HG03064 (cell line): Measurements from ENCODE around the gene FAM110D.
A peak's percentile ranks its signal among the peaks of the same experiment; 100 is the strongest.

Experiments used
- ATAC-seq: cut with Tn5 transposase; IDR thresholded peaks from one replicate; pipeline ENCODE4 v1.9.1; 2021; ENCODE audit warnings: low read depth; ENCODE audit not compliant: unreplicated experiment

FAM110D gene

DNA sequence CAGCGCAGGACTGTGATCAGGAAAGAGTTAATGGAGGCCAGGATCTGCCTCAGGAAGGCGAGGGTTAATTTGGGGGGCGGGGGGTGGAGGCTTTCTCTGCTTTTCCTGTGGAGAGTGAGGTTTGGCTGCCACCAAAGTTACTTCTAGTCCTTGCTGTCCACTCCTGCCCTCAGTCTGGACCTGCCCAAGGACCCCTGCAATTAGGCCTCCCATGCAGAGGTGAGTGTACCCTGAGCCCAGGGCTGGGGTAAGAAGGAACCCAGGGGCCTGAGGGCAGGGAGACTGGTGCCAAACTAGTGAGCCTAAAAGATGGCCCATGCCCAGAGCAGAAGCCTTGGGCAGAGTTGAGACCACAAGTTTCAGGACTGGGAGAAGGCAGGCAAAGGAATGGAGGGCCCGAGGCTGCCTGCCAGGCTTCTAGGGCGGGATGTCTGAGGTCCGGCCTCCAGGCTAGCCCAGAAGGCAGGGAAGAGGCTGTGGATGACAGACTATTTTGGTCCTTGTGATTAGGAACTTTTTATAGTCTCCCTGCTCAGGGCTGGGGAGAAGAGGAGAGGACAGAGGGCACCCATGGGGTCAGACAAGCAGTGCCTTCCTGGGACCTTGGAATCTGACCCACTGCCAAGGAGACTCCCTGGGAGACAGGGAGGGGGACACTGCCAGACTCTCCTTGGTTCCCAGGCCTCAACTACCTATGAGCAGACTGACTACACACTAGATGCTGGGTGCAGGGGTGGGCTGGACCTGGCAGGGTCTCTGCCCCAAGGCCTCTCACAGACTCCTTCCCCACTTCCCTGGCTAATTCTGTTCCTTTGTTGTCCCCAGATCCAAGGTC lies at the start of gene FAM110D:
Gene FAM110D (plus strand): TSS at position 172 of the 835 bp plus-strand sequence. CDS start 2,213 bp downstream, outside the sequence.
- ATAC-seq: no peak

DNA sequence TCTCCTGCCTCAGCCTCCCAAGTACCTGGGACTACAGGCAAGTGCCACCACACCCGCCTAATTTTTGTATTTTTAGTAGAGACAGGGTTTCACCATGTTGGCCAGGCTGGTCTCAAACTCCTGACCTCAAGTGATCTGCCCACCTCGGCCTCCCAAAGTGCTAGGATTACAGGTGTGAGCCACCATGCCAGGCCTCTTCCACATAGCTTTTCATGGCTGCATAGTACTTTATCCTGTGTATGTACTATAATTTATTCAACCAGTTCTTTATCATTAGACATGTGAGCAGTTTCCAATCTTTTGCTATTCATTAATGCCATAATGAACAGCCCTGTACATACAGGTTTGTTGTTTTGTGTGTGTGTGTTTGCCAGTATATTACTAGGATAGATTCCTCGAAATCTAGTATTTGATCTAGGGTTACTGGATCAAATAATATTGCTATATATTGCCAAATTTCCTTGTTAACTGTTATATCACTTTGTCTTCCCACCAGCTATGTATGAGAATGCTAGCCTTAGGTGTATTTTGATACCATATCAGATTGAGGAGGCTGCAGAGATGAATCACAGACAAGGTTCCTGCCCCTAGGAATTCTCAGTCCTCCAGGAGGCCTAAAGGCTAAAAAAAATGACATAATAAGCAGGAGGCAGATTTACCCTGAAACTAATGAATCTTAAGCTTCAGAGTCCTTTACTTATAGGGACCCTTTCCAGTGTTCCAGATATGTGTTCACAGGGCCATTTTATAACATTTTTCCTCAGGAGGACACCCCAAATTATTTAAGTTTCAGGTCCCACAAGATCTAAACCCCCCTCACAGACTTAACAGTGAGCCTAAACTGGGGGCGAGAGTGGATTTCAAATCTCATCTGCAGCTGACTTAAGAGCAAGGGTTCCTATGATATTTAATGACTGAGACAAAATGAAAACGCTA lies 49.4 kb upstream of the FAM110D start:
- no peak for ATAC-seq

DNA sequence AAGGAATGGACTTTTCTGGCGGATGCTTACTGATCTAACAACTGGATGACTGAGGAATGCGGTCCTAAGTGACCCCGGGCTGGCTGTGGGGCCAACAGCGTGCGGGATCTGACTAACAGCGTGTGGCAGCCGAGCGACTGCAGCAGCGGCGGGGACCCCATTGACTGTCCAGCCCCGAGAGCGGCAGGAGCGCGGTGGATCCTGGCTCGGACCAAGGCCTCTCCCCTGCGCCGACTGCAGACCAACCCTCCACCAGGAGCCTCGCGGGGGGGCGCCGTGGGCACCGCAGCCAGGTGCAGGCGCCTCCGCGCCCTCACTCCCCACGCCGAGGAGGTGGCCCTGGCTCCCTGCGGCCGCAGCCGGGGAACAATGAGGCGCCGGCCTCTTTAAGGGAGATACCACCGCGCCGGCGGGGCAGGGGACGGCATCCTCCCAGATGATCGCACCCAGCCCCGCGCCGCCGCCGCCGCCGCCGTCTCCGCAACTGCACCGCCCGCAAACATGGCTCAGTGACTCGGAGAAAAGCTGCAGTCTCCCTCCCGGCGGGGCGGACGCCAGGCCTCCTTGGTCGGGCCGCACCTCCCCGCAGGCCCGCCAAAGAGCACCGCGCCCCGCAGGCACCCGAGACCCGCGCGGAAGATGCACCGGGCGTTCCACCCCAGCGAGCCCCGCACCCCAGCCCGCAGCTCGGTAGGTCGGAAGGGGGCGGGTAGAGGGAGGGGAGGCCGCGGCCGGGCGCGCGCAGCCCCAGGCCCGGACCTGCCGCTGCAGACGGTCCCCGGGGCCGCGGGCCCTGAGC lies 47.9 kb upstream of the FAM110D start:
- peak; percentile 35 for ATAC-seq

DNA sequence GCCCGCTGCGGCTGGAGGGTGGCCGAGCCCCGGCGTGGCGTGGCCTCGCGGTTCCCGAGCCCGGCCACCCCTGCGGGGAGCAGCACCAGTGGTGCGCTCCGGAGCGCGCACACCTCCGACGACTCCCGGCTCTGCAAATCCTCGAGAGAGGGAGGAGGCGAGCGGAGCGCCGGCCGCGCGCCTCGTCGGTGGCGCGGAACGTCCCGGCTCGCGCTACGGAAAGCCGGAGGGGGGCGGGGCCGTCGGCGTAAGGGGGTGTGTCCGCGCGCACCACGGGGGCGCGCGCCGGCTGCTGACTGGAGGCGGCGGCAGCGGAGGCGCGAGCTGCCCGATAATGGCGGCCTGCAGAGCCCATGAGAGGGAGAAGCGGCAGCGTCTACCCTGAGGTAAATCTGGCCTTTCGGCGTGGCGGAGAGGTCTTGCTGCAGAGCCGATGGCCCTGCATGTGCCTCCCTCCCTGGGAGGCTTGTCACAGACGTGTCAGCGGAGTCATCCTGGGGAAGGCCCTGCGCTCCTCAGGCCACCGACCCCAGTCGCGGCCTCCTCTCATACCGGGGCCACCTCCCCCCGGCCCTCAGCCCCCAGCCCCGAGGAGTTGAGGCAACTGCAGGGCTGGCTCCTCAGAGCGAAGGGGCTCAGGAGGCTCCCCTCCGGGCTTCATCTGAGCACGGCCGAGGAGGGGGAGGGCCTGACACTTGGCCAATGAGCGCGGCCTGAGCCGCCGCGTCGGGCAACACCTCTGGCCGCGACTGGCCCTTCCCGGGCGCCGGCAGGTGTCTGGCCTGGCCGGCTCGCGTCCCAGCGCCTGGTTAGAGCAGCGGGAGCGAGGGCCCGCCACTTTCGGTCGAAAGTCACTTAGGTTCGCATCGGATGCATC lies 47.1 kb upstream of the FAM110D start, which contains the start of gene PDIK1L:
Gene PDIK1L (plus strand): TSS at position 295 of the 877 bp plus-strand sequence. CDS start 2,485 bp downstream, outside the sequence.
- ATAC-seq: peak; percentile 68

DNA sequence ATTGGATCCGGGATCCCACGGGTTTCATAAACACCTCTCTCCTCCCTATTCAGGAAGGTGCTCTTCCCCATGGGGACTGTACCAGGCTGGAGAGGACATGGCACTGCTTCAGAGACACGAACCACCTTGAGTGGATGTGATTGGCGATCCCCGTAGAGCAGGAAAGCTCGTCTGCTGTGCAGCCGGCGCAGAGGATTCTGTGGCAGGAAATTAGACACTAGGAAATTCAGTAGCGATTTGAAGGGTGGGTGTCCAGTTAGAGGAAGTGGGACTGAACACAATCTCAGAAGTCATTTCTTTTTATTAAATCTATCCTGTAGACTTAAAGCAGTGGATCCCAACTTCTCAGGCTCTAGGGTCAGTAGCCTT lies 46.5 kb upstream of the FAM110D start:
- peak; percentile 5 for ATAC-seq

DNA sequence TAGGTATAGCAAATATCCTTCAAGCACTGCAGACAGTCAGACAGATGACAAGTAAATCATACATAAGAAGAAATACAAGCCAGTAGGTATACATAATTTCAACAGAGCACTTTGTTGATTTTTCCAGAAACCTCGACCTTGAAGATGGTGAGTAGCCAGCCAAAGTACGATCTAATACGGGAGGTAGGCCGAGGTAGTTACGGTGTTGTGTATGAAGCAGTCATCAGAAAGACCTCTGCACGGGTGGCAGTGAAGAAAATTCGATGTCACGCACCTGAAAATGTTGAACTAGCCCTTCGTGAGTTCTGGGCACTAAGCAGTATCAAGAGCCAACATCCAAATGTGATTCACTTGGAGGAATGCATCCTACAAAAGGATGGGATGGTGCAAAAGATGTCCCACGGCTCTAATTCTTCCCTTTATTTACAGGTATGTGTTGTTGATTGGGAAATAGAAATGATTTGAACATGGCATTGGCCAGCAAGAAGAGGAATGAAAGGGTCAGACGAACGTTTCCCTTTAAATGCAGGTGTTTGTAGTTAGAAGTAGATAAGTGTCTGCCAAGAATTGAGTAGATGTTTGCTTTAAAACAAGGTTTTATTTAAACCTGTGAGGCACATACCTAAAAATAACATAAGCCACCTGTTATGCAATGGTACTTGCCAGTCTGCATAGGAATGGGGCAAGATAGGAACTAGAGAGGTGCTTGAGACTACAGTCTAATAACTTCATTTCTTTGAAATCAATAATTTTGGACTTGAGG lies 44.5 kb upstream of the FAM110D start:
- no peak for ATAC-seq

DNA sequence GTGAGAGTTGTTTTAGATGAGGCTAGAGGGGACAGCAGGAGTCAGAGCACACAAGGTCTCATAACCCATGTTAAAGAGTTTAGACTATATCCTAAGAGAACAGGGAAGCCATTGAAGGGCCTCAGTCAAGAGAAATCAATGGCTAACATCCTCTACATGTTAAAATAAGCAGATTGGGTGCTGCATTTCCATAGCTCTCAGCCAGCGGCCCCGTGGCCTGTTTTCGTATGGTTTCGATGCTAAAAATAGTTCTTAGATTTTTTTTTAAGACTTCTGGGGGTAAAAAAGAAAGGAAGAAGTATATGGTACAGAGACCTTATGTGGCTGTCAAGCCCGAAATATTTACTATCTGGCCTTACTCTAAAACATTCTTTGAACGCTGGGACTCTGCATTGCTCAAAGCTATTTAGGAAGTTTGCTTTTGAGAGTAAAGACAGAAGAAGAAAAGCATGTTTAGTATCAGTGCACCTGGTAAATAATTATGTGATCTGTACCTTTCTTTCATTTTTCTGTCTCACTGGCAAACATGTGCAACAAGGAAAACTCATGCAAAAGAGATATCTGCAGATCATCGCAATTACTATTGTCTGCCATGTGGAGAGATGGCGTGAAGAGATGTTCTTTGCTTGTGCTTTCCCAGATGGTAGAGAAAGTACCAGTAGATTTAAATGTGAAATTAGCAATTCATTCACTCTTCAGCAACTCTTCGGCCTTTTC lies 38.8 kb upstream of the FAM110D start:
- ATAC-seq: no peak

DNA sequence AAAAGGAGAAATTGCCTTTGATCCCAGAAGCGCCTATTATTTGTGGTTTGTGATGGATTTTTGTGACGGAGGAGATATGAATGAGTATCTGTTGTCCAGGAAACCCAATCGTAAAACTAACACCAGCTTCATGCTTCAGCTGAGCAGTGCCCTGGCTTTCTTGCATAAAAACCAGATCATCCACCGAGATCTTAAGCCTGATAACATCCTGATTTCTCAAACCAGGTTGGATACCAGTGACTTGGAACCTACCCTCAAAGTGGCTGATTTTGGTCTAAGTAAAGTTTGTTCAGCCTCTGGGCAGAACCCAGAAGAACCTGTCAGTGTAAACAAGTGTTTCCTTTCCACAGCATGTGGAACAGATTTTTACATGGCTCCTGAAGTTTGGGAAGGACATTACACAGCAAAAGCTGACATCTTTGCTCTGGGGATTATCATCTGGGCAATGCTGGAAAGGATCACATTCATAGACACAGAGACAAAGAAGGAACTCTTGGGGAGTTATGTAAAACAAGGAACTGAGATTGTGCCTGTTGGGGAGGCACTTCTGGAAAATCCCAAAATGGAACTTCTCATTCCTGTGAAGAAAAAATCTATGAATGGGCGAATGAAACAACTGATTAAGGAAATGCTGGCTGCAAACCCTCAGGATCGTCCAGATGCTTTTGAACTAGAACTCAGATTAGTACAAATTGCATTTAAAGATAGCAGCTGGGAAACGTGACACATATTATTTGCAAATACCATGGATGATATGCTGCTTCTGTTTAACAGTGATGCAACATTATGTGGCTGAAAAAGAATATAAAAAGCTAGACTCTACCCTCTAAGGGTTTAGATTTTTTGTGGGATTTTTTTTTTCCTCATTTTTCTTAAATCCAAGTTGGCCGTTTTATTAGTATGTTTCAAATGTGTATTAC lies 36.8 kb upstream of the FAM110D start:
- ATAC-seq: no peak

DNA sequence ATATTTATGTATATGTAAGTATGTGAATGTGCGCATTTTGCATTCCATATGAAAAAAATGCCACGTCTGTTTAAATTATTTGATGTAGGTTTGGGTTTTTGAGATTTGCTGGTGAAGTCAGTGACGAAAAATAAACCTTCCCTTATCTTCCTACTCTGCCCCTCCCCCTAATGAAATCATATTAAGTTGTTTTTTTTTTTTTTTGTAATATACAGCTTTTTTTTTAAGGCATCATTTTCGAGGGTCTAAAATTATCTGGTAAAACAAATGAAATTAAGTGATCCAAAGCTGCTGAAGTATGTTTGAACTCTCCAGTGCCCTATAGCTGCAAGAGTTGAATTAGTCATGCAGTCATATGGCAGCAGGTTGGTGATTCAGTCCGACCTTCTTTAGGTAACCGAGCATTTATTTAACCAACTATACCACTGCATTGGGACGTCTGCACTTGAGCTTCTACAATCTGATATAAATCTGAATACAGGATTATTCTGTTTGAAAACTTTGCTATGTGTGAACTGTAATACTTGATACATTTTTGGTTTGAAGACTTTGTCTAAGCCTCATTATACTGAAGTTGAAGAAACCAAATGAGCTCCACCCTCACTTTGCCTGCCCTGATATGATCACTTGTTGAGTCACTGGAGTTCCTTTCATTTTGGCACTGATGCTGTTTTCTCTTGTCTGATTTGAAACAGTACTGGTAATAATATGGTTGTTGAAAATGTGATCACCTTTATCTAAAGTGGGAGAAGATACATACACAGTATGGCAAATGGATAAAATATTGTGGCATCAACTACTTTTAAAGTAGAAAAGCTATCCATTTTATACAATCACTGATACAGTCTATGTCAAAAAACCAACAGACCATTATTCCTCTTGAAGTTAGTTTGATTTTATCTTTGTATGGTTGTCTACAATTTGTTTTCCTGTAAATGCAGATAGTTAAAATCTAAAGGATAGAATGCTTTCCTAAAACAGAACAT lies 35.6 kb upstream of the FAM110D start:
- no peak for ATAC-seq

DNA sequence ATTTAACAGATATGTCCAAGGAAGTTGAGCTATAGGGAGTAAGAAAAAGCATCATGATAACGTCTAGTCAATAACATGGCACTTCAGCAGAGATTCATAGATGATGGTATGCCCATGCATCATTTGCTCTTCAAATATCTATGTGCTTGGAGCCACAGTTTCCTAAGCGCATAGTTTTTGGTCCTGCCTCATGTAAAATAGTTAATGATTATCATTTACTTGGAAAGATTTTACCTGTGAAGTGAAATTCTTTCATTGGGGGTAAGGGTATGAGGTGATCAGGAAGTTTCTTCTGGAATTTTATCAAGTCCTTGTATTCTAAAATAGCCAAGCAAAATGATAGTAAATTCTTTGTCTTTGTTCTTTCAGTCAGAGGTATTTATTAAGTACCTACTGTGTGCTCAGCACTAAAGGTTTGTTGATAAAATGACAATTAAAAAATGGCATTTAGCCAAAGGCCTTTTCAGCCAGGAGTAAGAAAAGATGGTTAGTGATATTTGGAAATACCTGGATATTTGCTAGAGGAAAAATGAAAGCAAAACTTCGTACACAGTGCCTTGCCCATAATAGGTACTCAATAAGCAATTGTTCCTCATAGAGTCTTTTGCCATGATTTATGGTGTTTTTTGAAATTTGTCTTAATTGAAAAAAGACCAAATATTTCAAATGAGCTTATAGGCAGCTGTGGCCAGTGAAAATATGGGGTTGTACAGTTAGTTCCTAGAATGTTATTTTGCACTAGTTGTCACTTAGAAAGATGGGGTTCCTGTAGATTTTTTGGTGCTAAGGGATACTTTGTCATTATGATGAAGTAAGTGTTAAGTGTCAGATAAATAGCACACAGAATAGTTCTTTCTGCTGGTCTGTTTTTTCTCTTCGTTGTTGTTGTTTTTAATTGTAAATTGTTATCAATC lies 34.2 kb upstream of the FAM110D start:
- ATAC-seq: no peak

DNA sequence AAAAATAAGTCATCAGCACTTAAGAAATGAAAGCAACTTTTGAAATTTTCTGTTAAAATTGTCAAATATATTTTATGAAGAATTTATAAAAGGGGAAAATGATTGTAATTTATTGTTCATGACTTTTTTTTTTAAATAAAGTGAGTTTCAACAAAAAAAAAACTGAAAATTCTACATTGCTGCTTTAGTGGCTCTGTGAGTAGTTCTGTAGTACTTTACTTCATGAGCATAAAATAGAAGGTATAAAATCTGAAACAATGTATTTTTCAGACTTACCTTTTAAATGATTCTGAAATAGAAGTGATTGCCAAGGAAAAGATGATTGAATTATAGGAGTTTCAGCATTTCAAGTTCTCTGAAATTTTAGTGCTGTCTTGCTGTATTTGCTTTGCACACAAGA lies 33.5 kb upstream of the FAM110D start:
- no peak for ATAC-seq

DNA sequence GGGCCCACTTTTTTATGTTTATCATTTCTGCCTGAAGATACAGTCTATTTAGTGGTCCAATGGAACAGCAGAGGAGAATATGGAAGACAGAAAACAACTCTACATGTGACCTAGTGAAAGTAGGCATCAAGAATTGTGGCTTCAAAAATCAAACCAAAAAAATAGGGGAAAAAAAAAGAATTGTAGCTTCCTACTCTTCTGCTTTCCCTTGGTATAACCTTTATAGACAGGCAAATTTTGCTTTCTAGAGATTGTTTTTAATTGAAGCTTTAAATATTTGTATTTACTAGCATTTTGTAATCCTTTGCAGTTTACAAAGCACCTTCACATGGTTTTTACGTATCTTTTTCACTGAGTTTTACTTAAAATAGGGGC lies 32.9 kb upstream of the FAM110D start:
- no peak for ATAC-seq

DNA sequence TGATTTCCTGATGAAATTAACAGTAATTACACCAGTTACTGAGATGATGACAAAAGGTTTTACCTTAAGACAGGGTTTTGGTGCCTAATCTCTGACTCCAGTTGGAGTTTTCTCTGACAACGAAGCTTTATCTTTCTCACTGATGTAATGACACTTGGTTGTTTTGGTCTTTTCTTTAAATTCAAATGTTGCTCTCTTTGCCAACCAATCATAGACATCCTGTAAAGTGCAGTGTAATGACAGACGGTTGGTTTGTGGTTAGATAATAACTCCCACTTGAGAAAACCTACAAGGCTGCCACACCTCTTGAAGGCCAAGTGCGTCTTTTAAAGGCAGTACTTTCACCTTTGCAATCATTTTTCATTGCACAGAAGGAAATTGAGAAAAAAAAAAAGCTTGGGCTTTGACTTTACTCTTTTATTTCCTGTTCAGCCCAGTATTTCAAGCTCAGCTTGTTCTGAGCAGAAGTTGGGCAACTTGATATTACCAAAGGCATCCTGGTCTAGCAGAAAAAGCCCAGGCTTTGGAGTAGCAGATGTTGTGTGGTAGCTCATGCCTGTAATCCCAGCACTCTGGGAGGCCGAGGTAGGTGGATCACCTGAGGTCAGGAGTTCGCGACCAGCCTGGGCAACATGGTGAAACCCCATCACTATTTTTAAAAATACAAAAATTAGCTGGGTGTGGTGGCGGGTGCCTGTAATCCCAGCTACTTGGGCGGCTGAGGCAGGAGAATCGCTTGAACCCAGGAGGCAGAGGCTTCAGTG lies 32.4 kb upstream of the FAM110D start:
- ATAC-seq: no peak
